Neuron (in vitro differentiated cells): ENCODE measurements around the gene TBC1D8.

Source experiments
- H2AFZ ChIP-seq: one replicate; pipeline ENCODE4 v1.6.1; 2013; ENCODE audit warnings: low read depth, mild to moderate bottlenecking, inconsistent platforms, low read length, moderate library complexity
- H3K27me3 ChIP-seq: one replicate; pipeline ENCODE4 v1.6.1; 2013; ENCODE audit warnings: low read length; ENCODE audit not compliant: insufficient read depth
- H3K36me3 ChIP-seq: one replicate; pipeline ENCODE4 v1.6.1; 2013; ENCODE audit warnings: low read length; ENCODE audit not compliant: insufficient read depth
- H3K4me1 ChIP-seq: one replicate; pipeline ENCODE4 v1.6.1; 2013; ENCODE audit warnings: low read length; ENCODE audit not compliant: insufficient read depth
- H3K4me3 ChIP-seq: 2 replicates; pipeline ENCODE4 v1.5.1; 2013; ENCODE audit warnings: mild to moderate bottlenecking, low read length, moderate library complexity
- H3K9me3 ChIP-seq: one replicate; pipeline ENCODE4 v1.6.1; 2013; ENCODE audit warnings: low read length

TBC1D8 gene

DNA sequence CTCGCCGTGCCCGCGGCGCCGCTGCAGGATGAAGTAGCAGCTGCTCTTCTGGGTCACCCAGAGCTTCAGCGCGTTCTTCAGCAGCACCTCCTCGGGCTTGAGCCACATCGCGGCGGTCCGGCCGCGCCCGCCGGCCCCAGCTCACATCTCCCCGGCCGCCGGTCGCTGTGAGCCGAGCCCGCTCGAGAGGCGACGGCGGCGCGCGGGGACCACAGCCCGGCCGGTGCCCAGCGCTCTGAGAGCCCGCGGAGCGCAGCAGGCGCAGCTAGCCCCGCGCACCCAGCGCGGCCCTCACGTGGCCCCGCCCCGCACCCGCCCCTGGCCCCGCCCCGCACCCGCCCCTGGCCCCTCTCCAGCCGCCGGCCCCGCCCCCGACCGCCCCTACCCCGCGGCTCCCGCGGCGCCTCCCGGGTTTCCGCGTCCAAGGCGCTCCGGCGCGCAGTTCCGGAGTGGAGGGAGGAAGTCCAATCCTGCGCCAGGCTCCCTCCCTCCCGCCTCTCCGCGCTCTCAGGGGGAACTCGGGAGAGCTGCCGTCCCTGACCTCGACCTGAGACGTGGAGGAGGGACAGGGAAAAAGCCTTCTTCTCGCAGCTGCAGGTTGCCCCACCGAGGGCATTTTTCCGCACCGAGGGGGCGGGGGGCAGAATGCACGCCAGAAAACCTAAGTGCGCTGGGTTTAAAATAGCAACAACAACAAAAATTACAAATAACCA lies at the start of gene TBC1D8:
Gene TBC1D8, minus strand, starts transcription at position 237 of the 713 bp plus-strand sequence. Its CDS starts 129 bp downstream, at position 108.
- H3K9me3 ChIP-seq = no peaks in the 10 kb centered on the region
- peak within 1 kb of the TSS; percentile 58 for H3K4me3 ChIP-seq
- peaks cover 20% of the 10 kb centered on the region for H3K27me3 ChIP-seq
- no peaks in the 10 kb centered on the region for H3K36me3 ChIP-seq
- H2AFZ ChIP-seq = peak within 1 kb of the TSS; percentile 87
- H3K4me1 ChIP-seq = peaks cover 12% of the 10 kb centered on the region

DNA sequence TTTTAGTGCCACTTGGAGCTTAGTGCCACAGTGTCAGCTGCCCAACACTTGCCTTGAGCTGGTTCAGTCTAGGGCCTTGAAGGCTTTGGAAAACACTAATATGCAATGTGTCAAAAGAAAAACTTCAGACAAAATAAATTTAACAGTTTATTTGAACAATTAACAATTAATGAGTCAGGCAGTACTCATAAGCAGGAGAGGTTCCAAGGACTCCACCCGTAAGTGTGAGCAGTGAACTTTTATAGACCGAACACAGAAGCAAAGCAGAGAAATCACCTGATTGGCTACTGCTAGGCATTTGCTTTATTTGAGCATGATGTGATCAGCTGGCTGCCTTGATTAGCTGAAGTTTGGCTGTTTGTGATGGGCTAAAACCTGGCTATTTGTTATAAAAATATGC lies 49.5 kb upstream of the TBC1D8 start:
- no peaks in the 10 kb centered on the region for H3K9me3 ChIP-seq
- H3K4me3 ChIP-seq = no peak overlapping the region
- H2AFZ ChIP-seq = no peak overlapping the region
- no peaks in the 10 kb centered on the region for H3K4me1 ChIP-seq
- no peaks in the 10 kb centered on the region for H3K36me3 ChIP-seq
- H3K27me3 ChIP-seq = no peaks in the 10 kb centered on the region

DNA sequence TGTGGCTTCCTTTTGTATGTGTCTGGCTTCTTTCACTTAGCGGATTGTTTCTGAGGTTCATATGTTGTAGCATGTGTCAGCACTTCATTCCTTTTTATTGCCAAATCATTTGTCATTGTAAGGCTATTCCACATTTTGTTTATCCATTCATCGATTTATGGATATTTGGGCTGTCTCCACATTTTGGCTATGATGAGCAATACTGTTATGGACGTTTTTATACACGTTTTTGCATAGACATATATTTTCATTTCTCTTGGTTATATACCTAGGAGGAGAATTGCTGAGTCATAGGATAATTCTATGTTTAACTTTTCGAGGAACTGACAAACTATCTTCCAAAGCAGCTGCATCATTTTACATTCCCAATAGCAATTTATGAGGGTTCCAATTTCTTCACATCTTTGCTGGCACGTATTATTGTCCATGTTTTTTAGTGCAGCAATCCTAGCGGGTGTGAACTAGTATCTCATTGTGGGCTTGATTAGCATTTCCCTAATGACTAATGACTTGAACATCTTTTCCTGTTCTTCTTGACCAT lies 48.1 kb upstream of the TBC1D8 start:
- H3K9me3 ChIP-seq = no peaks in the 10 kb centered on the region
- H3K4me1 ChIP-seq = no peaks in the 10 kb centered on the region
- no peak overlapping the region for H3K4me3 ChIP-seq
- no peaks in the 10 kb centered on the region for H3K27me3 ChIP-seq
- H3K36me3 ChIP-seq = no peaks in the 10 kb centered on the region
- no peak overlapping the region for H2AFZ ChIP-seq

DNA sequence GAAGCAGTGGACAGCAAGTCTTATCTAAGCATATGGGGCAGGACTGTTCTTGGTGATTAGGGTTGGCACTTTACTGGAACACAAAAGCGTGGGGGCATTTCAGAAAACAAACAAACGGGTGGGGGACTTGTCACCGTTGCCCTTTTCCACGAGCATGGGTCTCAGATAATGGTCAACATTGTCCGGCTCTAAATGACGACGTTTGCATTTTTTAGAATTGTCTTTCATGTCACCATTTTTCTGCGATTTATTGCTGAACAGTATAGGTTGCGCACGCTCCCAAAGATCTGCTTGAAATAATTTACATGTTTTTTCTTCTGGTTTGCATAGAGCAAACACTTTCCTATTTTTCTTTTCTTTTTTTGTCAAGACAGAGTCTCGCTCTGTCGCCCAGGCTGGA lies 46.6 kb upstream of the TBC1D8 start:
- H3K4me3 ChIP-seq = no peak overlapping the region
- H2AFZ ChIP-seq = no peak overlapping the region
- H3K36me3 ChIP-seq = no peaks in the 10 kb centered on the region
- H3K27me3 ChIP-seq = no peaks in the 10 kb centered on the region
- no peaks in the 10 kb centered on the region for H3K9me3 ChIP-seq
- H3K4me1 ChIP-seq = no peaks in the 10 kb centered on the region

DNA sequence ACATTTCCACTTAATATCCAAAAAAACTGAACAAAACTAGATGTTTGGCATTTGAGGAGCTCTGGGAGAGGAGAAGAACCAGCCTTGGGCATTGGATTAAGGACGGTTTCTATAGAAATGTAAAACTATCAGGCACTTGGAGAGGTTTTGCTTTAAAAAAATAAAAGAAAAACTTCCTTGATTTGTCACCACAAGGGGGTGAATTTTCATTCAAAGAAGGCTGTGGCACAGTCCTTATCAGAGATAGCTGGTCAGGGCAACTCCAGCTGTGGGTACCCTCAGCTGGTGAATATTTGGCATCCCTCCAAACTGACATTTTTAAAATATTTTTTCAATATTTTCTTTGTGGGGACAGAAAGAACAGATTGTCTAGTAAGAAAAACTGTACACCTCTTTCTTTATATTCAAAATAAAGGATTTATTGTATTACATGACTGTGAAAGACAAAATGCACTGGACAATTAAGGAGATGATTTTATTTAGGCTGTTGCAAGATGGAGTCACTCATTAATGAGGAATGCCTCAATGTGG lies 46.1 kb upstream of the TBC1D8 start:
- Histone ChIP-seq H3K4me3 (no peak overlapping the region), H3K9me3 (no peaks in the 10 kb centered on the region), H2AFZ (no peak overlapping the region), H3K27me3 (no peaks in the 10 kb centered on the region), H3K4me1 (no peaks in the 10 kb centered on the region), H3K36me3 (no peaks in the 10 kb centered on the region)

DNA sequence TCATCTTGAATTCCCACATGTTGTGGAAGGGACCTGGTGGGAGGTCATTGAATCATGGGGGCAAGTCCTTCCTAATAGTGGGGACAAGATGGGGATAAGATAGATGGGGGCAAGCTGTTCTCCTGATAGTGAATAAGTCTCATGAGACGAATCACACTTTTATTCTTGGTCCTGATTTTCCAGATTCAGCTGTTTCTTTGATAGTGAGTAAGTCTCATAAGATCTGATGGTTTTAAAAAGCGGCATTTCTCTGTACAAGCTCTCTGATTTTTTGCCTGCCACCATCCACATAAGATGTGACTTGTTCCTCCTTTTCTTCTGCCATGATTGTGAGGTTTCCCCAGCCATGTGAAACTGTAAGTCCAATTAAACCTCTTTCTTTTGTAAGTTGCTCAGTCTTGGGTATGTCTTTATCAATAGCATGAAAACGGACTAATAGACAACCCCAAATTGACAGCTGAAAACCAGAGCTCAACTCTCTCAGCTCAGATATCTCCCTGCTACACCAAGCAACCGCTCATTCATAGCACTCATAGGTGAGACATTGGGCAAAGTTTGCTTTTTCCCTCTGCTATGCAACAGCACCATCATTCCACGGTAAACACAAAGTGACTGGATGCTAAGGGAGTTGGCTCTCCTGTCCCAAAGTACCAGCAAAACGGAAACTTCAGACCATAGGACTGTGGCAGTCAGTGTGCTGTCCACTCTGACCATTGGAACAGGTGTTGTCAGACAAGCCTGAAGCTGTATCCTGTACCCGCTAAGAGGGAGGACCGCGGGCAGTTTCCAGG lies 44.9 kb upstream of the TBC1D8 start:
- no peaks in the 10 kb centered on the region for H3K27me3 ChIP-seq
- no peaks in the 10 kb centered on the region for H3K9me3 ChIP-seq
- no peaks in the 10 kb centered on the region for H3K4me1 ChIP-seq
- H3K36me3 ChIP-seq = no peaks in the 10 kb centered on the region
- no peak overlapping the region for H2AFZ ChIP-seq
- no peak overlapping the region for H3K4me3 ChIP-seq

DNA sequence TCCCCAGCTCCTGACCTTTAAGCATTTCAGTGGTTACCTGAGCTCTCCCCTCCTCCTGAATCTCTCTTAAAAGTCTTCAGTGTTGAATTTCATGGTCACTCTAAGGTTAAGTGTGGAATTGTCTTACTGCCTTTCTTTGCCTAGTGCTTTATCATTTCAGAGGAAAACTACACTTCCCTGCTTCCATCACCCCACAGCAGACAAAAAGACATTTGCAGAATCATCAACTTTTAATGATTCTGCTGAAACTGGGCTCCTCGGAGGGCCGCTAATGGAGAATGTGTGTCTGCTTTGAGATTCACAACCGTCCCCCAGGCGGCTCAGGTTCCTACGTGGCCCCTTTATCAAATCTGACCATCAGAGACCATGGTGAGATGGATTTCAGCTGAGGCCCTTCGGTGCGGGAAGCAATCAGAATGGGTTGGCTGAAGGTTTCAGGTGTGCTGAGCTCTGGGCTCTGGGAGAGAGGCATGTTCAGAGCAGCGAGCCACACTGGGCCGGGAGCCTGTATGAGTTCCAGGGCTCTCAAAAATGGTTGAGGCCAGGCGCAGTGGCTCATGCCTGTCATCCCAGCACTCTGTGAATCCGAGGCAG lies 41.9 kb upstream of the TBC1D8 start:
- H2AFZ ChIP-seq = no peak overlapping the region
- H3K36me3 ChIP-seq = no peaks in the 10 kb centered on the region
- H3K4me3 ChIP-seq = no peak overlapping the region
- H3K9me3 ChIP-seq = no peaks in the 10 kb centered on the region
- H3K27me3 ChIP-seq = no peaks in the 10 kb centered on the region
- no peaks in the 10 kb centered on the region for H3K4me1 ChIP-seq

GRCh38 chr2:101190747-101191516 lies 39.8 kb upstream of the TBC1D8 start:
- Histone ChIP-seq H3K4me3 (no peak overlapping the region), H3K36me3 (no peaks in the 10 kb centered on the region), H3K9me3 (no peaks in the 10 kb centered on the region), H3K4me1 (no peaks in the 10 kb centered on the region), H2AFZ (no peak overlapping the region), H3K27me3 (peaks cover 2% of the 10 kb centered on the region)

DNA sequence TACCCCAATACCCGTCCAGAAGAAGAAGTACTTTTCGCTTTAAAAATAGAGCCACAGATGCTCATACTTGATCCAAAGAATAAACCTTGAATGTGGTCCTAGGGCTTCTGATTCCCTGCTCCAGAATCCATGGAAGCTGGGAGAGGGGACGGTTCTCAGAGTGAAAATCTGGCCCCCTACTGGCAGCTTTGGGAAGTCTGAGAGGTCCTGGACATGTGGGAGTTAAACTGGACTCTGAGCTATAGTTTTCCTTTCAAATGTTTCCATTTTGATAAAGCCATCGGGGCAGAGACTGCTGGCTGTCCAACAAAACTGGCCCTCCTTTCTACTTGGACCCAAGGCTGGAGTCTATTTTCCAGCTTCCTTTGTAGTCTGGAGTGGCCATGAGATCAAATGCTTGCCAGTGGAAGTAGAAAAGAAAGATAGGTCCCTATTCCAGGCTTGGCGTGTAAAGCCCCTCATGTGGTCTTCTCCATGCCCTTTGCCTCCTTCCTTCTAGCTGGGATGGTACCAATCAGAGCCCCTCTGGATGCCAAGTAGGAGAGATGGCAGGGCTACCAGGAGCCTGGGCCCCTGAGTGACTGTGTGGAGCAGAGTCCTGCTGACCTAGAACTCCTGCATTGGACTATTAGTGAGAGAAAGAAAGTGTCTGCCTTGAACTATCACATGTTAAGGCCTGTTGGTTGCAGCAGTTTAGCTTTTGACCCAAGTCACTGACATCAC lies 37.7 kb upstream of the TBC1D8 start:
- Histone ChIP-seq H3K27me3 (peaks cover 5% of the 10 kb centered on the region), H3K4me1 (no peaks in the 10 kb centered on the region), H2AFZ (no peak overlapping the region), H3K9me3 (no peaks in the 10 kb centered on the region), H3K36me3 (no peaks in the 10 kb centered on the region), H3K4me3 (no peak overlapping the region)

GRCh38 chr2:101187131-101187530 lies 35.9 kb upstream of the TBC1D8 start:
- H3K4me3 ChIP-seq = no peak overlapping the region
- peaks cover 5% of the 10 kb centered on the region for H3K27me3 ChIP-seq
- no peaks in the 10 kb centered on the region for H3K4me1 ChIP-seq
- H2AFZ ChIP-seq = no peak overlapping the region
- H3K9me3 ChIP-seq = no peaks in the 10 kb centered on the region
- H3K36me3 ChIP-seq = no peaks in the 10 kb centered on the region

GRCh38 chr2:101185656-101186055 lies 34.5 kb upstream of the TBC1D8 start:
- Histone ChIP-seq H3K9me3 (no peaks in the 10 kb centered on the region), H3K36me3 (no peaks in the 10 kb centered on the region), H2AFZ (no peak overlapping the region), H3K4me3 (no peak overlapping the region), H3K4me1 (no peaks in the 10 kb centered on the region), H3K27me3 (peaks cover 5% of the 10 kb centered on the region)

- H3K4me3 ChIP-seq = no peak overlapping the region
- H3K4me1 ChIP-seq = no peaks in the 10 kb centered on the region
- peaks cover 5% of the 10 kb centered on the region for H3K27me3 ChIP-seq
- no peak overlapping the region for H2AFZ ChIP-seq
- H3K36me3 ChIP-seq = no peaks in the 10 kb centered on the region
- no peaks in the 10 kb centered on the region for H3K9me3 ChIP-seq
These were observed 33.9 kb upstream of the TBC1D8 start for GRCh38 chr2:101185085-101185484.
